HG02870 (cell line): Measurements from ENCODE around the gene ZNF267.
"Not testable (repeated sequence)": the region's sequence is repeated elsewhere in the genome, so short reads cannot be mapped to it uniquely, and the experiment has no call there.

ENCODE experiments used
- ATAC-seq: cut with Tn5 transposase; IDR thresholded peaks from one replicate; pipeline ENCODE4 v1.9.1; 2021; ENCODE audit warnings: mild to moderate bottlenecking, moderate library complexity; ENCODE audit not compliant: unreplicated experiment

Gene ZNF267

DNA sequence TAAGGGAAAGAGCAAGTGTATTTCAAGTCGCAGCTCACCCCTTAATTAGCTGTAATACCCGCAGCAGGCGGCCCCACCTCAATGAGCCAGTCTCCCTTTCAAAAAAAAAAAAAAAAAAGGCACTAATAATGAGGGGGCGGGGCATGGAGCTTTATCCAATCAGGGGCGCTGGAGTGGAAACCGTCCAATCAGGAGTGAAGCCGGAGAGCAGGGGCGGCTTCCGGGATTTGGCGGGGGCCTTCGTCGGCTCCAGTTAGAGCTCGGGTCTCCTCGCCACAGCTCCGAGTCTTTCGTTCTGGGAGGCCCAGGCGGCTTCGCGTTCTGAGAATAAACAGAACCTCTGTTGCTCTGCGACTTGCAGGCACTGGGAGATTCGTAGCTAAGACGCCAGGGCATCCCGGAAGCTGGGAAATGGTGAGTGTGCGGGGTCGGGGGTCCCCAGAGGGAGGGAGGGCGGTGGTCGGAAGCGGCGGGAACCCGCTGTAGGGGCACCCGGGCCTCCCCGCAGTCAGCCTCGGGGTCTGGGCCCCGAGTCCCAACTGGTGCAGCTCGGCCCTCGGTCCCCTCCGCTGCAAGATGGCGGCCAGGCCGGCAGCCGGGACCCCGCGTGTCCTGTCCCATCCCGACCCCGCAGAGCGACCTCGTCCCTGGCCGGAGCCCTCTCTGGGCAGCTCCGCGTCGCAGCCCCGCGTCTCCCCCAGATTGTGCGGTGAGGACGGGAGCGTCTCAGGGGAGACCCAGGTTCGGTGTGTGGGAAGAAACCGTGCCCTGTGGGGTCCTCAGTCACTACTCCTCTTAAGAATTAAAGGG, at the start of gene ZNF267:
Gene ZNF267, plus strand, starts transcription at position 252 of the 810 bp plus-strand sequence. Its CDS starts 160 bp downstream, at position 412.
- peak; percentile 43 for ATAC-seq

- ATAC-seq = no peak
Measured at GRCh38 chr16:31833047-31833446, 40.6 kb upstream of the ZNF267 start.

- not testable (repeated sequence) for ATAC-seq
Measured at GRCh38 chr16:31836396-31836795, 37.2 kb upstream of the ZNF267 start.

- ATAC-seq = no peak
Measured at GRCh38 chr16:31842864-31843263, 30.7 kb upstream of the ZNF267 start.

GRCh38 chr16:31848572-31848971, 25.0 kb upstream of the ZNF267 start:
- ATAC-seq = not testable (repeated sequence)

GRCh38 chr16:31853291-31853690, 20.3 kb upstream of the ZNF267 start:
- no peak for ATAC-seq

DNA sequence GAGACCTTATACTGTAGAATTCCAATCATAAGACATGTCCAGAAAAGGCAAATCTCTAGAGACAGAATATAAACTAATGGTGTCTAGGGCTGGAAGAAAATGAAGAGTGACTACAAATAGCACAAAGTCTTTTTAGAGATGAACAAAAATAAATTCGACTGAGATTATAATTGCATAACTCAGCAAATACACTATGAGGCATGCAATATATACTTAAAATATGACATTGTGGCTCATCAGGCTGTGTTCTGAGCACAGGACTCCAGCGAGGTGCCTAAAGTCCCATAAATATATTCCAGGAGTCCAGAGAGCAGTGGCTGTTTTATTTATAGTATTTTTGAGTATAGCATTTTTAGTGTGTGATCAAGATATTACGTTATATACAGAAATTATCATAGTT, 13.1 kb upstream of the ZNF267 start:
- ATAC-seq = no peak

DNA sequence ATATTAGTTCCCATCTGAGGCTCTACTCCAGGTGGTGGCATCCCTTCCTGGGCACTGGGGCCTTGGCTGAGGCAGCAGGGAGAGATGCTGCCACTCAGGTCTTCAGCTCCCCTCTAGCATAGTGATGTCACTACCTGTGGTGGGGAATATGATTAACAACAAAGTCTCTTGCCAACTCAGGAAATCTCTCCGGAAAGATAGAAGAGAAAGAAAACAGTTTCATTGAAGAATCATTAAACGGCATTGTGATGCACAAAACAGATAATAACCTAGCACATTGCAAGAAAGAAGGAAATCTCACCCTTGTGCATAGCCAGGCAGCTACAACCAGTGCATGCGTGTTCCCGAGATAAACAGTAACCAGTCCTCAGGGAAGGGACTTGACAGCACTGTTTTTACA, 12.2 kb upstream of the ZNF267 start:
- ATAC-seq = no peak

- no peak for ATAC-seq
Measured at GRCh38 chr16:31862761-31863160, 10.8 kb upstream of the ZNF267 start.

DNA sequence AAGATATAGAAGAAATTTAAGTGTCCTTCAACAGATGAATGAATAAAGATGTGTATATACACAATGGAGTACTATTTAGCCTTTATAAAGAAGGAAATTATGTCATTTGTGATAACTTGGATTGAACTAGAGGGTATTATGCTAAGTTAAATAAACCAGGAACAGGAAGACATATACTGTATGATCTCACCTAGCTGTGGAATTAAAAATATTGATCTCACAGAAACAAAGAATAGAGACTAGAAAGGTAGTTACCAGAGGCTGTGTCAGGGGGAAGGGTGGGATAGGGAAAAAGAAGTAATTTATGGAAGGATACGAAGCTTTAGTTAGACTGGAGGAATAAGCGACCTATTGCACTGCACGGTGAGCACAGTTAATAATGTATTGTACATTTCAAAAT, 5.4 kb upstream of the ZNF267 start:
- ATAC-seq = no peak

- peak; percentile 30 for ATAC-seq
Measured at GRCh38 chr16:31868691-31869167, 4.9 kb upstream of the ZNF267 start.

DNA sequence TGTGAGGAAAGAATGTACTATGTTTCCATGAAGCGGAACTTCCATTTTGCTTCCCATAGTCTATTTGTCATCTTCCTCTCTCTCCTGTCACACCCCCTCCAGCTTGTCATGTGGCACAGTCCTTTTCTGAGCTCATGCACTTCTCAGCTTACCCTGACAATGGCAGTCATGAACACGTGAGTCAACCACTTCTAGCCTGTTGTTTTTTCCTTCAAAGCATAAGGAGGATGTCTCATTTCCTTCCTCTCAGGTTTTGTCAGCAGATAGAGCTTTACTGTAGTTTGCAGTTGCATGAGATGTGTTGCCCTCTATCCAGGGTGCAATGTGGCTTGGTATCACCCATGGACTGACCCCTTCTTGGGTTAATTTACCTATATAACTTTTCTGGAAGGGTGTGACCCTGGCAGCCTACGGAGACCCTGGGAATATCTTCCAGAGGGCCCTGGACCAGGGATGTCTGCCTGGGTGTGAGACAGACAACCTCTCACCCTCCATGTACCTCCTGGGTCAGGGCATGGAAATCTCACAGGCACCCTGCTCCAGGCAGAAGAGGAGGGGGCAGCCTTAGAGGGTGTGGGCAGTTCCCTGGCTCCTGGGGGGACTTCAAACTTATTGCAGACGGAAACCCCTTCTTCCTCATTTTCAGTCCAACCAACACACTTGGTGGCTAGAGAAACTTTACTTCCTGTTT, 4.0 kb upstream of the ZNF267 start:
- peak; percentile 38 for ATAC-seq

DNA sequence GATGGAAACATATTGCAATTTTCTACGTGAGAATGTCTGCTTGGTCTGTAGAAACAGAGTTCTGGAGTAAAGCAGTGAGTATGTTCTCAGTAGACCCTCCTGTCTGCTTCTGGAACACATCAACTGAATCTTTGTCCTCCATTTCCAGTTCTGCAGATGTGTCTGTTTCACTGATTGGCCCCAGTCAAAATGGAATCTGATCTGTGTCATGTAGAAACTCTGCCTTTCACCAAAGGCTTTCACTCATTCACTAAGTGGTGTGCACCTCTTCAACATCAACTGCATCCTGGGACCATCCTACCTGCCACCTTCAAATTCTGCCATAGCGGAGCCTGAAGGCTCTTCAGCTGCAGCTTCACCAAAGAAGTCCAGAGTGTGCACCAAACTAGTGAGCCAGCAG, 2.8 kb upstream of the ZNF267 start:
- no peak for ATAC-seq

DNA sequence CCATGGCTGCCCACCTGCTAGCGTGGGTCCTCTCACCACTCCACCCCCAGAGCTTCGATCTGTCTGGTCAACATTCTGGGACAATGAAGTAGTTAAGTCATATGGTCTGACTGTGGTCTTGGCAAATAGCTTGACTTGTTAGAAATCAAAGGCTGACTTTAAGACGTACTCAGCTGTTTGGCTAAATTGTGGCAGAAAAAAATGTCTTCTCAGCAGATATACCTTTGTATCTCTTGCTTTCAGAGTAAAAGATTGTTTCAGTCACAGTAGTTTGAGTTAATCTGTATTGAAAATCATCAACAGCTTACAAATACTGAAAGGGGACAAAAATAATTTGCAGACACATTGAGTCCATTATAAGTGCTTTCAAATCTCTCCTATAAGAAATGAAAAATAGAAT, 2.1 kb upstream of the ZNF267 start:
- ATAC-seq = no peak

DNA sequence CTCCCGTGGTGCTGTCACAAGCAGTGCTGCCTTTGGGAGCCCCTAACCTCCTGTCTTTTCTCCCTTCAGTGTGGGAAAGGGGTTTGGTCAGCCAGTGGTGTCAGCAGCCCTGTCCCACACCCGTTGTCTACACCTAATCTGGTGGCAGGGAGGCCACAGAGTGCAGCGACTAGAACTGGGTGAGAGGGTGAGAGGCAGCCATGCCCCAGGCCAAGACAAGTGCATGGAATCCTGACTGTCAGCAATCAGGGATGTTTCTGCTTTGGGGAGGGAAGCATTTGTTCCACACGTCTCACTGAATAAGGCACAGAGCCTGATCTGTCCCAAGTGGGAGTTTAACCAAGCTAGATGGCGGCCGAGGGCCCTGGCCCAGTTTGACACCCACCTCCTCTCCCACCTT, 1.4 kb upstream of the ZNF267 start:
- ATAC-seq = no peak

DNA sequence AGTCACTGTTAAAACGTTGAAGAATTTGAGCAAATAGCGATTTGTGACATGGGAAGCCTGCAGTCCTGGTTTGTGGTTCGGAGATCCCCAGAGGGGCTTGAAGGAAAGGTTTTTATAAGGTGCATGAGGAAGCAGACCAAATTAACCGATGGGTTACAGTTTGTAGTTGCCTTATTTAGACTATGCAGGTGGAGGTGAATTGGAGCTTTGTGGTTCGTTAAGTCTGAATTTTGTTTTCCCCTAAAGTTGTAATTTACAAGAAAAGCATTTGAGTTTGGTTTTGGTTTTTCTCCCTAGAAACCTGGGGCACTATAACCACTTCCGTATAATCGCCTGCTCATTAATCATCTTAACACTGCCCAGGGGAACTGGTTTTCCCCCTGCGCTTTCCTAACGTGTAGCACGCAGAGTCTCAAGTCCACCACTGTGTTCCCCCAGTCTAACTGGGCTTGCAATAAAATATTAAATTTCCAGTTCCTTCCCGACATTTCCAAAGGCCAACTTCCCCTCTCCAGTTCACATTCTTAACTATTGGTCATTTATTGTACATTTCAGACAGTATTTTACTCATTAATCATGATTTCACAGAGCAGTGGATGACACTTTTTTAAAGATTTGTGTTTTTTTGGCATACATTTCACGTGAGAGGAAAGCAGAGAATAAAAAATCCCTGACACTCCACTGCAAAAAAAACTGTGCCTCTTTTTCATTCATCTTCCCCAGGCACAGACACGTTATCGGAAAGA, 932 bp downstream of the ZNF267 start:
- peak; percentile 33 for ATAC-seq

DNA sequence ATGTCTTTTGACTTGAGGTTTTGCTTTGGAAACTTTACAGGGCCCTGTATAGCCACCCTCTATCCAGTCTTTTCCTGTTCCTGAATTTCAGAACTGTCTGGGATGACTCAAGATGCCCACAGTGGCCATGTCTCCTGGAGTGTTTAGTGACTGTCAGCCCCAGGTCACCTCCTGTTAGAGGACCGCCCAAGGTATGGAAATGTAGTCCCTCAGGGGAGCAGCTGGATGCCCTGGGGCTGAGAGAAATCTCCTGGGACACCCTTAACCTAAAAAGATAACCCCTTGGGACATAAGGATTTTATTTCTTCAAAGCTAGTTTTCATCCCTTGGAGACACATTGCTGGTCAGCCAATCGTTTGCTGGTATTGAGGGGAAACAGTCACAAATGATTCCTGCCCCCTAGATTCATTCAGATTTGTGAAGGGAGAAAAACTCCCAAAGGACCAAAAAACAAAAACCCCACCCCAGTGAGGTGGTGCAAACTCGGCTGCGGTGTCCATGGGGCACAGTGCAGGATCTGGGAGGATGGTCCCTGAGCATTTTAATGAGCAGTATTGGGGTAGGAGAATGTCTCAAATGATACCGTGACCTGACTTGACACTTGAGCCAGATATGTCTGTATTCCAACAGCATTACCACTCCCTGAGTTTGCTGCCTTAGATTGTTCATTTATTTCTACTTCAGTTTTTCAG, 1.7 kb downstream of the ZNF267 start:
- ATAC-seq = no peak

DNA sequence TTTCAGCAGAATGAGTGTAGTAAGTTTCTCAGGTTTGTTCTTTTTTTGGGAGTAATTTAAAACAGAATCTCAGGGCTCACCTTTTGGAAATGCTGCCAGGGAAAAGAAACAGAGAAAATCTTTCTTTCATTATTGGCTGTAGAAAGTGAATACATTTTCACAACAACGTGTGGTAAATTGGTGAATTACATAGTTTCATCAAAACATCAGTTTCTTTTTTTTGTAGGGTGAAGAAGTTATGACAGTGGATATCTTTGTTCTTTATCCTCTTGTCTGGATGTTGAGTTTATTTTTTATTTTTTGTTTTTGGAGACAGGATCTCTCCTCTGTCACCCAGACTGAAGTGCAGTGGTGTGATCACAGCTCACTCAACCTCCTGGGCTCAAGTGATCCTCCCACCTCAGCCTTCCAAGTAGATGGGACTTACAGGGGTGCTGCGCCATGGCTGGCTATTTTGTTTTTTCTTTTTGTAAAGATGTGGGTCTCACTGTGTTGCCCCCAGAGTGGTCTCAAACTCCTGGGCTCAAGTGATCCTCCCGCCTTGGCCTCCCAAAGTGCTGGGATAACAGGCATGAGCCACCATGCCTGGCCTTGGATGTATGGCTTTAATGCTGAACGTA, 2.4 kb downstream of the ZNF267 start:
- no peak for ATAC-seq

DNA sequence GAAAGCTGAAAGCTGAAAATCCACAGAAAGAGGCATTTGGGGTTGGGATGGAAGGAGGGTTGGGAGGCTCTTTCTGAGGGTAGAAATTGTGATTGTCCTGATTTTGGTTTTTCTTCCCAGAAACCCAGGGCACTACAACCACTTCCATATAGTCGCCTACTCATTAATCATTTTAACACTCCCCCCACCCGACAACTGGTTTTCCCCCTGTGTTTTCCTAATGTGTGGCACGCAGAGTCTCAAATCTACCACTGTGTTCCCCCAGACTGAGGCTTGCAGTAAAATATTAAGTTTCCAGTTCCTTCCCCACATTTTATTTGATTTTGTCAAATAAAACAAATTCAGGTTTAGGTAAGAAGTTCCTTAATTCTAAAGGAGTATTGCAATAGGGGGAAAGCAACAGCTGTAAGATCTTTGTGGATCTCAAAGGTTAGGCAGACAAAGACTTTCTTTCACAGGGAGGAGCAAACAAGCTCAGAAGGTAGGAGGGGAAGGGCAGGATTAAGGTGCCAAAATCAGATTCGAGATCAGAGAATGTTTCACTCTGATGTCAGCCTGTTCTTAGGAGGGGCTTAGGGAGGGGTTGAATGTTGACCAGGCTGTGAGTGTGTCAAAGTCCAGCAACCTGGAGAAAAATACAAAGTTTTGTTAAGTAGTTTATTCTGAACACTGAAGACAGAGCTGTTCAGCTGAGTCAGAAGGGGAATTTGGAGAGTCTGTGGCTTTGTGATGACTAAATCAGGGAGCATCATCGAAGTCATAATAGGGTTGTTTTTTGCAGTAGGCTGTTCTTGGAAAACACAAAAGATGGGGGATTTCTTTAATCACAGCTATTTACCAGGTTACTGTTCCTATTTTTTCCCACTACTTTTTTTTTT, 3.6 kb downstream of the ZNF267 start:
- peak; percentile 60 for ATAC-seq
